Activated naive CD4-positive, alpha-beta T cell (primary cell): ENCODE data around the gene KCNIP3.
"Not testable (repeated sequence)": the region's sequence is repeated elsewhere in the genome, so short reads cannot be mapped to it uniquely, and the experiment has no call there.

Source experiments
- DNase-seq, 4 experiments: peaks; one replicate each; lab custom pipeline; 2025; lab: John Stamatoyannopoulos, UW

The KCNIP3 gene

DNA sequence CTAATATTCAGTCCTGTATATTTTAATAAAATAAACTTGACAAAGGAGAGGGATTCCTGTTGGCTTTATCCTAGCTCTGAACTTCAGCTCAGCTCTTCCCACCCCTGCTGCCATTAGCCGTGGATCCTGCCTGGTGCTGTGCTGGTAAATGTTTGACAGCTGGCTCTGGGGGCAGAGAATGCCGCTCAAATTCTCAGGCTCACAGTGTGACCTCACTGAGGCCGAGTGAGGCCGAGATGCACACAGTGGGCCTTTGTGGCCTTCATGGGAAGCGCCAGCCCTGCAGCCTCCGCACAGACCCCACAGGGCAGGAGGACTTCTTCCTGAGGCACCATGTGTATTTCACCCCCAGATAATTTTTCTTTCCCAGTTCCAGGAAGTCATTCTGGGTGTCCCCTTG is 88.9 kb downstream of the KCNIP3 start:
- no peak for DNase-seq

DNA sequence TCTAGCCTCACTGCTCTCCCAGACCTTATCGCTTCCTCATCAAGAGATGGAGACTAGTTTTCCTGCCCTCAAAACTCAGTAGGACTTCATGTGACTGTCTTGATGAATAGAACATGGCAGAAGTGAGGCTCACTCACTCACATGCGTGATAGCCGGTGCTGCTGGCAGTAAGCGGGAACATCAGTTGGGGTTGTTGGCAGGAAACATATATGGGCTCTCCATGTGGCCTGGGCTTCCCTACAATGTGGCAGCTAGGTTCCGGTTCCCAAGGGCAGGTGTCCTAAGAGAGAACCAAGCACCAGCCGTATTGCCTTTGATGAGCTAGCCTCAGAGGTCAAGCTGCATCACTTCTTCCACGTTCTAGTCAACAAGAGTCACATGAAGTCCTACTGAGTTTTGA is 90.2 kb downstream of the KCNIP3 start:
- DNase-seq = no peak

DNA sequence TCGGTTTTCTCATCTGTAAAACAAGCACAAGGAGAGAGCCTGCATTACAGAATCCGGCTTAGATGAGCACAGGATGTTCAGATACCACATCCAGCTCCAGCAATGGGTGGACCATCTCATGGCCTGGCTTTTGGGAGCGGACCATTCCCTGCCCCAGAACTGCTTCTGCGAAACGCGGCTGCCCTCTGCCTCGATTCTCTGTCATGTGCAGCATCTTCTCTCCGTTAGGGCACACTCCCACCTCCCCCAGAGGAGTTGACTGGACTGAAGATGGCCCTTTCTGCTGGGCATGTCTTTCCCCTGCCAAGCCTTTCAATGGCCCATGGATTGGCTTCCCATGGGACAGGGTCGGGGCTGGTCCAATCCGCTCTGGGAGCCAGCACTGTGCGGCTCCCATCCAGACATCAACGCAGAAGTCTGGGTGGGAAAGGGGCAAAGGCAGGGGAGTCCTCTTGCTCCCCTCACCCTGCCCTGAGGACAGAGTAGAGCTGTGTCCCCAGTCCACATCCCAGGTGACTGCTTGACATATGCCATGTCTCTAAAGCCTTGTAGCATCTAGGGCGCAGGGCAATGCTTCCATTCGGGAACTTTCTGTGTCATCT is 91.0 kb downstream of the KCNIP3 start:
- no peak for DNase-seq

DNA sequence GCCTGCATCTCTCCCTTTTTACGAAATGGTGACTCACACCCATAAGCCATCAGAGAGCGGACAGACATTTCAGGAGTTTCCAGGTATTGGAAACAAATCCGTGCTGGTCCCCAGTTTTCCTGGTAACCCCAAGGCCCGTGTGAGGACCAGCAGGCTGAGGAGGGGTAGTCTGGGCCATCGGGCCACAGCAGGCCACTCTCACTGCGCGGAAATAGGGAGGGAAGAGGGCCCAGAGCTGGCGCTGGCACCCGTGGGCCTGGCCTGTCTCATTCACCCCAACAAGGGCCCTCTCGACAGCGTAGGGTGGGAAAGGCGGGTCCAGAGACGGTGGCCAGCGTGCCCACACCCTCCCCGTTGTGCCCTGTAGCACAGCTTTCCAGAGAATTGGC is 91.7 kb downstream of the KCNIP3 start:
- no peak for DNase-seq

DNA sequence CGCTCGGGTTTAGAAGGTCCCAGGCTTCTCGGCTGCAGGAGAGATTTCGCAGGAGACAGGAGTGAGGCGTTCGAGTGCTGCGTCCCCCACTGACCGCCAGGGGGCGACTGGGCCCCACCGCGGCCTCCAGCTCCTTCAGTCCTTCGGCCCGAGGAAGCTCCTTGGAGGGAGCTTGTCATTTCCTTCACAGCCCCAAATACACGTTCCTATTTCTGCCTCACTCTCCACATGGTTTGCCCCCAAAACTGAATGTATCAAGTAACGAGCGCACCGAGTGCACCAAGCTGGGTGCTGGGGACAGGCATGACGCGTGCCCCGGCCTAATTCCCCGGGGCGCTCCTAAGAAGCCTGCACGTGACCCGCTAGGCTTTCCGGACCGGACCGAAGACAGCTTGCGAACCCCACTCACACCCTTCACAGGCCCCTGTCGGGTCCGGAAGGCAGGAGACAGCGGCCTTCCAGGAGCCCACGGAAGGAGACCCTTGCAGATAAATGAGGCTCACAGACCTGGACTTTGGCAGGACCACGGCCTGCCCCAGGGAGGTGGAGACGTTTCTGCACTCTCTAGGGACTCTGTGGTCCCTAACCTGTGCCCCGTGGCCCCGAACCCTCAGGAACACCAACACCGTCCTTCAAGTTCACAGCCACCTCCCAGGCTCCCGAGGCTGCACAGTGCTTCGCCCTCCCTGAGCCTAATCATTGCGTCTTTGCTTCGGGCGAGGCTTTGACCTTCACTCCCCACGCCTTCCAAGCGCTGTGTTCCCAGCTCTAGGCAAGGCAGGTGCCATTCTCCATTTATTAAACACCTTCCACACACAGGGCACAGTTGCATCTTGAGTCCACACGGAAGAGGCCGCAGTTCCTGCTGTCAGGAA is 92.3 kb downstream of the KCNIP3 start:
- peak in 1 of 4 experiments; percentile 10 for DNase-seq

DNA sequence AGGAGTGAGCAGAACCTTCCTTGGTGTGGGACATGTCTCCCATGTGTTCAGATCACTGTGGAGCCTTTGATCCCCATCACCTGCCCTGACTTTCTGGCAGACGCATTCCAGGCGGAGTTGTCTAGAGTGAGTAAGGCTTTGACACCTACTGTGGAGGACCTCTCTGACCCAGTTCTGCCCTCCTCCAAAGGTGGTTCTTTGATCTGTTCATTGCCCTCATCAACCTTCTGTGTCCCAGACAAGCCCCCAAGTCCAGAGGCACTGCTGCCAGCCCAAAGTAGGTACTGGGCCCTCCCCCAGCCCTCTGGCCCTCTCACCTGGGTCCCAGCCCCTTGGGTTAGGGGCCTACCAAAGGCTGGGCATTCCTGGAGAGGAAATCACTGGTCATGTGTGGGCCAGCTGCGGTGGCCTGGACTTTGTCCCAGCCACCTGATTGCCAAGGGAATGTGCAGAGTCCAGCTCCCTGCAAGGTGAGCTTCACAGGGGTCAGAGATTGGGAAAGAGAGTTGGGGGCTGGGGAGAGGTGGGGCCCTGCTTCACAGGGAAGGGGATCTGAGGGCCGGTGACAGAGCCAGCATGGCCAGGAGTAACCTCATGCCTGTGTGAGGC is 93.2 kb downstream of the KCNIP3 start:
- no peak for DNase-seq

DNA sequence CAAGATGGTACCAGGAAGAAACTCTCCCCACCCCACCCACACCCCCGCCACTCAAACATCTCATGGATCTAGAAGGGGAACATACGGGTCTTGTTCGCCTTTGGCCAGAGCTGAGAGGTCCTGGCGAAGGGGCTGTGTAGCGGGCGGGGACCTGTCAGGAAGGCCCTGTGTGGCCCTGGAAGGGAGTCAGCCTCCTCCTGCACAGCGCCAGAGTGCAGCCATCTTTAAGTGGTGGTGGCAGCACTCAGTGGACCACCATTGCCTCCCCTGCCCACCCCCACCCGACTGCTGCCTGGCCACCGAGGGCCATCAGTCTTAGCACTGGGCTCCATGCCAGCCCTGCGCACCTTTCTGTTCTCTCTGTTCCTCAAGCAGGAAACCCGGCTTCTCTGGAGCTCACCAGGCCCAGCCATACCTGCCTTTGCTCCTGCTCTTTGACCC is 93.8 kb downstream of the KCNIP3 start:
- DNase-seq = no peak

DNA sequence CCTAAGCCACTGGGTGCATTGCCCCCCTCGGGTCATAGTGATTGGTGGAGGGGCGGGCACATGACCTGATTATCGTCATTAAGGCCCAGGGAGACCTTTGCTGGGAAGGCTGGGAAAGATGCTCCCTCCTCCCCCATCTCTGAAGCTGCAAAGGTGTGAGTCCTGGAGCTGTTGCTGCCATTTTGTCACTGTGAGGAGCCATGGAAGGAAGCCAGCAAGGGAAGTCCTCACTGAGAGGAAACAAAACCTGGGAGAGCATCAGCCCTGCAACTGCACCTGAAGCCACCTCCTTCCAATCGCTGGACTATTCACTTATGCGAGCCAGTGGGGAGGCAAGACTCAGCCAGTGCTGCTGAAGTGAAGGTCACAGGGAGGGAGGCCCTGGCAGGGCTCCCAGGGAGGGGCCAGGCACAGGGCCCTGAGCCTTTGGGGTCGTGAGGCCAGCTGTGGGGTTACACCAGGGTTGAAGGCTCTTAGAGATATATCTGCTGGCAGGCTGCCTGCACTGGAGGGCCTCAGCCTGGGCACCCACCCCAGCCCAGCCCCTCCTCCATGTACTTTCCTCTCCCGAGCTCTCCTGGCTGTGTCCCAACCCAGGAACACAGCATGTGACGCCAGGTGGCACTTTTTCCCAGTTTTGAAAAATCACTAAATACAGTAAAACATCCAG is 94.6 kb downstream of the KCNIP3 start:
- DNase-seq = no peak

DNA sequence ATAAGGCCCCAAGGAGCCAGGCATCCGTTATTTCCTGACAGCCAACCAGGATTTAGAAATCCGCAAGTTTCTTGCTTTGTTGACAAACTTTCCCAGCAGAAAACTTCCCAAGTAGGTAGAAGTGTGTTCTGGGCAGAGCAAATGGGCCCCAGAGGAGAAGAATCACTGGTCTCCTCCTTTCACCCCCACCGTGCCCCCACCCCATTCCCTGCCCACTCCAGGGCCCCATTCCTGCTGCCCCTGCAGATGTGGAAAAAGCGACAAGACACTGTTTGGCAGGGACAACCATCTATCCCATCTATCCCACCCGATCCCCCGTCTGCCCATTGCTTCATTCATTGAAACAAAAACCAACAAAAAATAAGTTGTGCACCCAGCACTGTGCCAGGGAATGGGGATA is 95.2 kb downstream of the KCNIP3 start:
- DNase-seq = no peak

DNA sequence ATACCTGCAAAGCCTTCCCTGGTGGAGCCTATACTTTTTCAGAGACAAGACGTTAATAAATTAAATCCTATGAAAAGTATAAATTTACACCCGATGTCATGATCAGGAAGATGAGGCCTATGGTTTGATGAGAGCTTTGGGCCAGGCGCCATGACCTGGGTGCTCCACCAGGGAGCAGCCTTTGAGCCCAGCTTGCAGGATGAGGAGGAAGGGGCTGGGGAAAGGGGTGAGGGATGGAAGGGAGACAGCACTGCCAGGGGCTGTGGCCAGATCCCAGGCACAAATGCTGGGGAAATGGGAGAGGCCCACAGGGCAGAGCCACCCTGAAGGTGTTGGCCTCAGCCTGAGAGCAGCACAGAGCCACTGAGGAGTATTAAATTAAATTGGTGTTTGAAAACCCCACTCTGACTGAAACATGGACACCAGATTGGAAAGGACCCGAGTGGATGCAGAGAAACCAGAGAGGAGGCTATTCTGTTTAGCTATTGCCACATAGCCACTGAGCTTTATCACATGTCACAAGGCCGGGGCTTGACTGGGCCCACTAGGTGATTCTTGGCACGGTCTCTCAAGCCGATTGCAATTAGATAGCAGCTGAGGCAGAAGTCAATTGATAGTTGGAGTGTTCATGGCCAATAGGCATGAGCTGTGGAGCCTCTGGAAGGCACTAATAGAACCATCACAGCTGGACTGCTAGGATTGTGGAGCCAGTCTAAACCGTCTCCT is 95.7 kb downstream of the KCNIP3 start:
- no peak for DNase-seq

DNA sequence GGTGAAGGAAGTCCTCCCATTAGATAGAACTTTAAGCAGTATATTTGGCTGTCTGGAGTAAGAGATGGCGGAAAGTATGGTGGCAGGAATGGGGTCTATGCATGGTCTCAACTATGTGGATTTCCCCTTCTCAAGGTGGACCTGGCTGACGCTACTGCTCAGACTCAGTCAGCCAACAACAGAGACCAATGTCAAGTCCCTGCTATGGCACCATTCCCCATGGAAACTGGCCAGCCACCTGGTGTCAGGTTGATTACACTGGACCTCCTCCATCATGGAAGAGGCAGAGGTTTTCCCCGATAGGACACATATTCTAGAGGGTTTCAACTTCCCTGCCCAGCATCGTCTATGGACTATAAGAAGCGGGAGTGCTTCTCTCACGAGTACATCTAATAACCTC is 96.8 kb downstream of the KCNIP3 start:
- no peak for DNase-seq

DNA sequence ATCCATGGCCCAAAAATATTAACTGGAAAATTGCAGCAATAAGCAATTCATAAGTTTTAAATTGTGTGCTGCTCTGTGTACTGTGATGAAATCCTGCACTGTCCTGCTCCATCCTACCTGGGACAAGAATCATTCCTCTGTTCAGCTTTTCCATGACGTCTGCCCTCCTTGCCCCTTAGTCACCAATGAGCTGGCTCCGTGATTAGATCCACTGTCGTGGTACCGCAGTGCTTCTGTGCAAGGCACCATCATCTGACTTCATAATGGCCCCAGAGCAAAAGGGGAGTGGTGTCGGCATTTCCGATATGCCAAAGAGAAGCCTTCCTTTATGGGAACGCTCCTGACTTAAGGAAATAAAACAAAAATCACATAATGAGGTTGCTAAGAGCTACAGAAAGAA is 101.9 kb downstream of the KCNIP3 start:
- DNase-seq = no peak

DNA sequence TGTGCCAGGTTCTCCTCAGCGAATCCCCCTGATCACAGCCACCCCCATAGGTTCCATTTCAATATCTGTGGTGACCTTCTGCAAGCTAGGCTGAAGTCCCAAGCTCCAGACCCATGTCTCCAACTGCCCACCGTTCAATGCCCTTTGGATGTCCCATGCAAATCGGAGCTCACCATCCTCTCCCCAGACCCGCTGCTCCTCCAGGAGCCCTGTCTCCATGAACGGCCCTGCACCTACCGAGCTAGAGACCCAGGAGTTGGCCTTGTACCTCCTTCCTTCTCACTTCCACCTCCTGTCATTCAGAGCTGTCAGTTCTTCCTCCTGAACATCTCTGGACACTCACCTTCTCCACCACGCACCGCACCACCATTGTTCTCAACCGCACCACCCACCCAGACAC is 104.3 kb downstream of the KCNIP3 start:
- no peak for DNase-seq

DNA sequence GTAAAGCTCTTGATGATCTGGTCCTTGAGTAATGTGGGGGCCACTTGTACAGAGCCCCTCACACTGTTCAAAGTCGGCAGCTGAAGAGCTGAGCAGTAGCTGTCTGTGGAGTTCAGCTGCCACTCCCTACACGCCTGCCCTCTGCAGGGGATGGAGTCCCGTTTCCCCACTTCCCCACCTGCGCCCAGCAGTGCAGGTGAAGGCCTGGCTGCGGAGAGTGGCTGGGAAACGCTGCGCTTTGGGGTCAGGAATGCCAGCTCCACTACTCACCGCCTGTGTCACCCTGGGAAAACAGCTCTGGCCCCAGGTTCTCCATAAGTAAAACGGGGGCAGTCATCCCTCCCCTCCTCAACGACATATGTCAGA is 104.8 kb downstream of the KCNIP3 start:
- not testable (repeated sequence) for DNase-seq

DNA sequence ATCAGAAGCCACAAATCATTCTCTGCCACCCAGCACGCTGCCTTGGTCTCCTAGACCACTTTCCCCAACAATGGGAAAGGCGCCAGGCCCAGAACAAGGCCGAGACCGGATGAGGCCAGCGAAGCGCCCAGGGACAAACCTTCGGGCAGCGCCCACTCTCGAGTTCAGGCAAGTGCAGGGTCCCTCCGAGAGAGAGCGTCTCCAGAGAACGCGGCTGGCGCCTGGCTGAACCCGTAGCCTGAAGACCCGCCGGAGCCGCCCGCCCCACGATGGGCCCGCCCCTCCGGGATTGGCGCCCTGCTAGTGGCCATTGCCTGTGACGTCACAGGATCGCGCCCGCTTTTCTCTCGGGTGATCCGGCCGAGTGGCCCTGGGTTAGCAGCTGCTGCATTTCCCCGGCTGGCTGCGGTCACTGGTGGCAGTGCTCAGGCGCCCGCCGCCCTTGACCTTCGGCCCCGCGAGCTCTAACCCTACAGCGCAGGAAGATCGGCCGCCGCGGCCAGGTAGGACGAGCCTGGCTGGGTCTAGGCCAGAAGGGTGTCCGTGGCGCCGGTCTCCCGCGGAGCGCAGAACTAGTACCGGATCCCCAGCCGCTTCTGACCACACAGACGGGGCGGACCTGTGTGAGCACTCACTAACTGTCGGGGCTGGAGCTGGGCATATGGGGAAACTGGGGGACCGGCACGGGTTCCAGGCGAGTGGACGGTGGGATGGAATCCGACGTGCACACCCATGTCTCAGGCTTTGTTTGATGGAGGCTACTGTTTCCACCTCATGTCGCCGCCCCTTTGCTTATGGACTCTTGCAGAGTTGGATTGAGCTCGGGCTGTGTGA is 105.4 kb downstream of the KCNIP3 start, which contains the start of gene FAHD2A:
TSS of gene FAHD2A (plus strand) at position 339 of the 834 bp plus-strand sequence. CDS start 2,851 bp downstream, outside the sequence.
- peak; percentile 63 to 89 (median 82) for DNase-seq

DNA sequence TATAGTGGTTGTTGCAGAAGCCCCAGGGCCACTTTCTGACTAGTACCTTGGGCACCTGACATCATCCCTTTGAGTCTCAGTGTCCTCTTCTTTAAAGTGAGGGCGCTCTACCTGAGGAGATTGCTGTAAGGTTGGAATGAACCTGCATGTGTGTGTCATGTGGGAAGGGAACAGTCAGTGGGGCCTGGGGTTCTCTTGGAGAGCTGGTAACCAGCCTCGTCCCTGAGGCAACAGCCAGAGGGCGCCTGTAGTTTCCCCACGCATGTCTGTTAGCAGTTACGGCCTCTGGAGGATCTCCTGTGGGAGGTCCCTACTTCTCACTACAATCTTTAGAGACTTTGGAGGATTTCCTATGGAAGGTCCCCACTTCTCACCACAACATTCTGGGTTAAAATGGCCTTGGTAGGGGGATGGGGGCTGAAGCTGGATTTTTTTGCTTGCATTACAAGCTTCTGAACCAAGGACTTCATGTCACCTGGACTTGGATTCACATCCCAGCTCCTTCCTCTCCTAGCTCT is 106.1 kb downstream of the KCNIP3 start:
- not testable (repeated sequence) for DNase-seq

DNA sequence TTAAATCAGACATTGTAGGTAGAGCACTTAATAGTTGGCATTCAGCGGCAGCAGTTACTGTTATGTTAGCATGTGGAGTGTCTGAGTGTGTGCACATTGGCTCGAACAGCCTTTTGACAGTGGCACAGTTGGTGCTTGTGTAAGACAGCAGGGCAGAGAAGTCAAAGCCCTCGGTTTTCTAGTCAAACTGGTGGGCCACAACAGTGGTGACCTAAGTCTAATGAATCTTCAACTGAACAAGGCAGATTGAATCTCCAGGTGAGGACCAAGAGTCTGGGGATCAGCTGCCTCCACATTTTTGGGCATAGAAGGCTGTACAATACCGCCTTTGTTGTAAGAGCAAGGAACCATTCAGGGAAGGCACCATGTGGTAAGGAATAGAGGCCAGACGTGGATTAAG is 106.7 kb downstream of the KCNIP3 start:
- DNase-seq = not testable (repeated sequence)

DNA sequence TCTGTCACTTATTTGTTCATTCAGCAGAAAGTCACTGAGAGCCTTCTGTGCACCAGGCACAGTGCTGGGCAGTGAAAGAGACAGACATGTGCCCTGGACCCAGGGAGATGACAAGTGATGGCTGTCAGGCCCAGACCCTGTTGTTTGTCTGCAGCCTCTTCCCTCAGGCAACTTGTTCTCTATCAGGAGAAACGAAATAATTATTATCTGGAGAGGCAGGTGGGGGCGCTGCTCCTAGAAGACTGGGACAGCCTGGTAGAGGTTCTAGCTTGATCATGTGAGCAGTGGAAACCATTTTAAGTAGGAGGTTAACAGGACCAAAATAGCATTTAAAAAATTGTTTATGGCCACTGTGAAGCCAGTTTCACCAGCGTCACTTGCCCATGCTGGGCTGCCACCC is 107.5 kb downstream of the KCNIP3 start:
- DNase-seq = not testable (repeated sequence)

DNA sequence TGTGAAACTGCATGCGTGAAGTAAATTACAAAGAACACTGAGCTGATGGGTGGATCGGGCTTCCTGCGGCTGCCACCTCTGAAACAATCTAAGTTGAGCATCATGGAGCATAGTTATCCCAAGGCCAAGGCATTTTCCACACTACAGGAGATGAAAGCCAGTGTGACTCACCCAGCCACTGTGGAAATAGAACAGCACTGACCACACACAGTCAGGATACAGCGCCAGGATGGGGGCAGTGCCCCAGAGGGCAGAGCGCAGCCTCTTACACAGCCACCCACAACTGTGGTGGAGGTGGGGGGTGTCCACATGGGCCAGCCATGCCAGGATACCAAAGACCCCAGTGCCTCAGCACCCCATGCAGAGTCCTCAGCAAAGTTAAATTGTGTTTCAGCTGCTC is 114.1 kb downstream of the KCNIP3 start:
- not testable (repeated sequence) for DNase-seq

DNA sequence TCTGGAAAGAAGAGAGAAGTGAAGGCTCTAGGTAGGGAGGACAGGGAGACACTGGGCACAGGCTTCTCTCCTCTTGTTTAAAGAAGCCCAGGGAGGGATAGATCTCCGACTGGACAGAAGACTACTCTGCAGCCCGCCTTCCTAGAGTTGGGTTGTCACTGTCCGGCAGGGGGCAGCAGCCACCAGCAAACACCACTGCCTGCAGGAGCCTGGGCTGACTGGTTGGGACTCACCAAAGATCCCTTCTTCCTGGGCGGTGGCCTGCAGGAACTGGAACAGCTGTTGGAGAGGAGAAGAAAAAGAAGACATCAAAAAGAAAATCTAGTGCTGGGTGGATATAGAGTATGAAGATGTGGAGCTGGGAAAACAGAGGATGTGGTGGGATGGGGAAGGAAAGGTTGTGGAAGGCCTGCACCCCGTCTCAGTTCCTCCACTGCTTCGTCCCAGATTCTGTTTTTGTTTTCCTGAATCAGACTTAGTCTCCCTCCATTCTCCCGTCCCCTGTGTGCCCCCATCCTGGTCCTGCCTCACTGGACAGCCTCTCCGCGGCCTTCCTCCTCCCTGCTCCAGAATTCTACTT is 117.0 kb downstream of the KCNIP3 start:
- DNase-seq = peak in 3 of 4 experiments; percentile 28 to 50 (median 31)
